MM.1S (cell line): ENCODE measurements around the gene TREX2.

ENCODE experiments used
- EZH2 ChIP-seq: fragments of 300-600 bp; sonication (generic); optimal IDR thresholded peaks from 2 replicates; pipeline ENCODE3; 2017; ENCODE audit warnings: low read depth, mild to moderate bottlenecking, antibody characterized with exemption, low read length, mixed read lengths
- TF ChIP-seq, protein P1 (sequence below): fragments of 300-600 bp; sonication (generic); IDR thresholded peaks from 2 replicates; pipeline ENCODE4 v1.5.1; 2016; ENCODE audit warnings: antibody characterized with exemption, low read length, mixed read lengths

DNA sequence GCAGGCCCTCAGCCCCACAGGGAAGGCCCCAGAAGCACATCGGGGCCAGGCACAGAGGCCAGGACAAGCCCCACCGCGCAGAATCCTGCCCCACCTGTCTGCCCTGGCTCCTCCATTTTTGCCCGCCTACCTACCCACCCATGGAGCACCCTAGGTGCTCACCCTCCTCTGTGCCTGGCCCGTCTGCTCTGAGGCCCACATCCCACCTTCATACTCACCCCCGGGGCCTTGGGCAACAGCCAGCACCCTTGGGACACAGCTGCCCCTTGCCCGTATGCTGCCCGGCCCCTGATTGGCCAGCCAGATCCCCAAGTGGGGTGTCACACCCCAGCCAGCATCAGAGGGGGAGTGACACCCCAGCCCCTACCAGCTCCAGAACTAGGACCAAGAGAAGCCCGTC is 10.8 kb upstream of the TREX2 start:
- TF ChIP-seq, protein P1, sequence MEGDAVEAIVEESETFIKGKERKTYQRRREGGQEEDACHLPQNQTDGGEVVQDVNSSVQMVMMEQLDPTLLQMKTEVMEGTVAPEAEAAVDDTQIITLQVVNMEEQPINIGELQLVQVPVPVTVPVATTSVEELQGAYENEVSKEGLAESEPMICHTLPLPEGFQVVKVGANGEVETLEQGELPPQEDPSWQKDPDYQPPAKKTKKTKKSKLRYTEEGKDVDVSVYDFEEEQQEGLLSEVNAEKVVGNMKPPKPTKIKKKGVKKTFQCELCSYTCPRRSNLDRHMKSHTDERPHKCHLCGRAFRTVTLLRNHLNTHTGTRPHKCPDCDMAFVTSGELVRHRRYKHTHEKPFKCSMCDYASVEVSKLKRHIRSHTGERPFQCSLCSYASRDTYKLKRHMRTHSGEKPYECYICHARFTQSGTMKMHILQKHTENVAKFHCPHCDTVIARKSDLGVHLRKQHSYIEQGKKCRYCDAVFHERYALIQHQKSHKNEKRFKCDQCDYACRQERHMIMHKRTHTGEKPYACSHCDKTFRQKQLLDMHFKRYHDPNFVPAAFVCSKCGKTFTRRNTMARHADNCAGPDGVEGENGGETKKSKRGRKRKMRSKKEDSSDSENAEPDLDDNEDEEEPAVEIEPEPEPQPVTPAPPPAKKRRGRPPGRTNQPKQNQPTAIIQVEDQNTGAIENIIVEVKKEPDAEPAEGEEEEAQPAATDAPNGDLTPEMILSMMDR = no peak
- TF ChIP-seq EZH2 = no peak
